ENCODE measurements around the gene ZNF83.
"Not testable (repeated sequence)": the region's sequence is repeated elsewhere in the genome, so short reads cannot be mapped to it uniquely, and the experiment has no call there.

The ZNF83 gene

GRCh38 chr19:52637718-52638585 is at the start of gene ZNF83:
ZNF83 (minus strand) TSS chr19:52638355.
- peak; percentile 98 for DNase-seq (ENCODE audit: low spot score)

DNA sequence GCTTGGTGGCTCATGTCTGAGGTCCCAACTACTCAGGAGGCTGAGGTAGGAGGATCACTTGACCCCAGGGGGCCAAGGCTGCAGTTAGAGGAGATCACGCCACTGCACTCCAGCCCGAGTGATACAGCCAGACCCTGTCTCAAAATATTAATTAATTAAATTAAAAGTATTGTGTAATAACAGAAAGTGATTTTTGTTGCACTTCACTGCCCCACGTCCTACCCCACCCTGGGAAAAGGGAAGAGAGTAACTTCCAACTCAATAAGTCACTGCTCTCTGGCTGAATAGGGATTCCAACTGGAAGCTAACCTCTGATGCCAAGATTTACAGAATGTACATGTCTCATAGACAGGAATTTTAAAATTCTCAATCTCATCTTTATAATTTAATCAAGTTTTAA is 49.5 kb upstream of the ZNF83 start:
- DNase-seq (ENCODE audit: low spot score) = no peak

GRCh38 chr19:52685811-52686210 is 47.7 kb upstream of the ZNF83 start:
- DNase-seq (ENCODE audit: low spot score) = no peak

DNA sequence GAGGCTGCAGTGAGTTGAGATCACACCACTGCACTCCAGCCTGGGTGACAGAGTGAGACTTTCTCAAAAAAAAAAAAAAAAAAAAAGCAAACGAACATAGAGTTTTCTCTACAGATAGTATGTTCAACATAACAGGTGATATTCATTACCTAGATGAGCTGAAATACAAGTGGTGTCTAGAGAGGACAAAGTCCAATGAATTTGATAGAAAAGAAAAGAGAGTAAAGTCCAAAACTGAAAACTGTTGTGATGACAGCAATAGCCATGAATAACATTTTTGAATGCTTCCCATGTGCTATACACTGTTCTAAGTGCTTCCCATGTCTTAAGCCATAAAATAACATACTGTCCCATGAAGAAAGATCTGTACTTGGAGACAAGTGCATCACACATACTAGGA is 43.1 kb upstream of the ZNF83 start:
- not testable (repeated sequence) for DNase-seq (ENCODE audit: low spot score)

DNA sequence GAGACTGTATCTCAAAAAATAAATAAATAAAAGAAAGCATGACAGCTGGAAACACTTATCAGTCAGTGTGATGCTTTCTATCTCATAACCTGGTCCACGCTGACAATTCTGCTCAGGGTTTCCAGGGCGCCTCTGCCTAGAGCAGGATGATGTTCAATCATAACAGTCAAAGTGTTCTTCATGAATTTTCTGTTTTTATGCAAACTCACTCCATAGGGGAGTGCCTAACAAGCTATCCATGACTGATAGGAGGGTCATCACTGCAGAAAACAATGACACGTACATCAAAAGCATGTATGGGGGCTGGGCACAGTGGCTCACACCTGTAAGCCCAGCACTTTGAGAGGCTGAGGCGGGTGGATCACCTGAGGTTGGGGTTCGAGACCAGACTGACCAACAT is 41.4 kb upstream of the ZNF83 start:
- DNase-seq (ENCODE audit: low spot score) = peak; percentile 8

GRCh38 chr19:52675239-52675638 is 37.1 kb upstream of the ZNF83 start:
- DNase-seq (ENCODE audit: low spot score) = not testable (repeated sequence)

DNA sequence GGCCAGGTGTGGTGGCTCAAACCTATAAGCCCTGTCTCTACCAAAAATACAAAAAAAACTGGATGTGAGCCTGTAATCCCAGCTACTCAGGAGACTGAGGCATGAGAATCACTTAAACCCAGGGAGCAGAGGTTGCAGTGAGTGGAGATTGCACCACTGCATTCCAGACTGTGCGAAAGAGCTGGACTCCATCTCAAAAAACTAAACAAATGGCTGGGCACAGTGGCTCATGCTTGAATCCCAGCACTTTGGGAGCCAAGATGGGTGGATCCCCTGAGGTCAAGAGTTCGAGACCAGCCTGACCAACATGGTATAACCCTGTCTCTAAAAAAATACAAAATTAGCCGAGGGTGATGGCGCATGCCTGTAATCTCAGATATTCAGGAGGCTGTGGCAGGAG is 34.9 kb upstream of the ZNF83 start:
- no peak for DNase-seq (ENCODE audit: low spot score)

GRCh38 chr19:52670046-52670445 is 31.9 kb upstream of the ZNF83 start:
- no peak for DNase-seq (ENCODE audit: low spot score)

GRCh38 chr19:52669586-52669985 is 31.4 kb upstream of the ZNF83 start:
- DNase-seq (ENCODE audit: low spot score) = no peak

- DNase-seq (ENCODE audit: low spot score) = no peak
These were observed 29.8 kb upstream of the ZNF83 start for GRCh38 chr19:52667972-52668371.

DNA sequence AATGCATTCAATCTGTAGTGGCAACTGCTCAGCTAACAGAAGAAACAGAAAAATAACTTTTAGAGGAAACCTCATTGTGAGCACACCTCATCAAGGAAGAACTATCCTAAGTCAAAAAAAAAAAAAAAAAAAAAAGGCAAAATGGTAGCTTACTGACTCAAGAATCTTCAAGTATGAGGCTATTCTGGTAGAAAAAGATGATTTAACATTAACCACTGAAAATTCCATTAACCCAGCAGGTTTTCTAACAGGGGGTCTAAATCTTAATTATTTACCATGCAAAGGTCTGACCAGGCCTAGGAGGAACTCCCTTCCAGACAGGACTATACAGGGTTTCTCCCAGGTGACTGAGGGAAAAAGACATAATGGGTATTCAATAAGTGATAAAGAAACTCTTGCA is 28.4 kb upstream of the ZNF83 start:
- DNase-seq (ENCODE audit: low spot score) = no peak

GRCh38 chr19:52665529-52665928 is 27.4 kb upstream of the ZNF83 start:
- no peak for DNase-seq (ENCODE audit: low spot score)

- no peak for DNase-seq (ENCODE audit: low spot score)
These were observed 26.9 kb upstream of the ZNF83 start for GRCh38 chr19:52665027-52665426.

DNA sequence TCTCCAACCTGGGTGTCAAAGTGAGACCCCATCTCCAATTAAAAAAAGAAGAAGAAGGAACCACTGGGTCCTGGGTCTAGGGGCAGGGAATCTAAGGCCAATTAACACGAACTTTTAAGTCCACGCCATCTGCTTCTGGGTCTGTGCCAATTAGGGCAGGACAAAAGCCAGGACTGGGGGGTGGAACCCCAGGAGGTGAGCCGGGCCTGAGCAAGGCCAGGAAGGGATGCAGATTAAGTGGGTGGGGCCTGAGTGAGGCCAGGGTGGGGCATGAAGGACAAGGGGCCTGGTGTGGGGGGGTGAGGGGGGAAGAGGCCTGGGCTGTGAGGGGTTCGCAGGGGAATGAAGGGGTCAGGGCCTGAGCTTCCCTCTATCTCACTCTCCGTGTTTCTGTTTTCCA is 26.3 kb upstream of the ZNF83 start:
- no peak for DNase-seq (ENCODE audit: low spot score)

- no peak for DNase-seq (ENCODE audit: low spot score)
These were observed 24.5 kb upstream of the ZNF83 start for GRCh38 chr19:52662631-52663030.

DNA sequence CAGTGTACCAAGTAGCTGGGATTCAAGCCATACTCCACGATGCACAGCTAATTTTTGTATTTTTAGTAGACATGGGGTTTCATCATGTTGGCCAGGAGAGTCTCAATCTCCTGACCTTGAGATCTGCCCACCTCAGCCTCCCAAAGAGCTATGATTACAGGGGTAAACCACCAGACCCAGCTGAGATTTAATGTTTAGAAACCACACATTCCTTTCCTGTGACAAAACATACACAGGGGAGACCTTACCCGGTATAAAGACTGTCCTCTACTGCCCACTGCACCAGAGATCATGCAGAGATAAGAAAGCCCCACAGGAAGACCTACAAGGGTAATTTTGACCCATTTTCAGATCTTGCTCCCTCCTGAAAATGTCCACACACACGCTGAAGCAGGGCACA is 22.8 kb upstream of the ZNF83 start:
- no peak for DNase-seq (ENCODE audit: low spot score)

- no peak for DNase-seq (ENCODE audit: low spot score)
These were observed 20.9 kb upstream of the ZNF83 start for GRCh38 chr19:52659013-52659412.

GRCh38 chr19:52658595-52658994 is 20.4 kb upstream of the ZNF83 start:
- DNase-seq (ENCODE audit: low spot score) = no peak

DNA sequence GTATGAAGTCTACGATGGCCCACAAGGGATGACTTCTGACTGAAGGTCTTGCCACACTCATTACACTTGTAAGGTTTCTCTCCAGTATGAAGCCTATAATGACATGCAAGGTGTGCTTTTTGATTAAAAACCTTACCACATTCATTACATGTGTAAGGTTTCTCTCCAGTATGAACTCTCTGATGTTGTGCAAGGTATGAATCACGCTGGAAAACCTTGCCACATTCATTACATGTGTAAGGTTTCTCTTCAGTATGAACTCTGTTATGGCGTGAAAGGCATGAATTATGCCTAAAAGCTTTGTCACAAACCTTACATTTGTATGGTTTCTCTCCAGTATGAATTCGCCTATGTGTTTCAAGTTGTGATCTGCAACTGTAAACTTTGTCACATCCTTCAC is 15.0 kb upstream of the ZNF83 start:
- no peak for DNase-seq (ENCODE audit: low spot score)

- DNase-seq (ENCODE audit: low spot score) = no peak
These were observed 13.8 kb upstream of the ZNF83 start for GRCh38 chr19:52651956-52652355.

GRCh38 chr19:52648336-52649016 is 10.3 kb upstream of the ZNF83 start:
- no peak for DNase-seq (ENCODE audit: low spot score)

DNA sequence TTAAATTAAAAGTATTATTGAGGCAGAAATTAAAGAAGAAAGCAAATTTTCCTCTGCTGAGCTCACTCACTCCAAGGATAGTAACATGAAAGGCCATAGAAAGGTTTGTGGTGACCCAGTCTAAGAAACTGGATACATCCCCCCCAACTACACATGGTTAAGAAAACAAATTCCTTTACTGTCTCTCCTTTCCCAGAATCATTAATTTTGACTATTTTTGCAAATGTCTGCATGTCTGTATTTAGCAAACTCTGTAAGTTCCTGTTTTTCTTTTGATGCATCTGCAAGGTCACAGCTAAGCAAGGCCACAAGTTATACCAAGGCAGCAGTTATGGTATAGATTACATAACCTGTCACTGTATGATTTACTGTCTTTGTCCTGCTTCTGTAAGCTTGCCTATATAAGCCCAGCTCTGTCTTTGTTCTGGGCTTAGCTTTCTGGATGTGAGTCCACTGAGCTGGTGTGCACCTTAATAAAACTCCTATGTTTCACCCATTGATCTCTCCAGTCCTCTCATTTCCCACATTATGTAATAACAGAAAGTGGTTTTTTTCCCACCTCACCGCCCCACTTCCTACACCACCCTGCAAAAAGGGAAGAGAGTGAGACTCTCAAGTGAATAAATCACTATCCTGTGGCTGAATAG is 8.5 kb upstream of the ZNF83 start:
- no peak for DNase-seq (ENCODE audit: low spot score)

- no peak for DNase-seq (ENCODE audit: low spot score)
These were observed 2.8 kb upstream of the ZNF83 start for GRCh38 chr19:52640916-52641315.

Measured in AG08396 (cell line).